ENCODE data around the gene OR10A3.

The OR10A3 gene

DNA sequence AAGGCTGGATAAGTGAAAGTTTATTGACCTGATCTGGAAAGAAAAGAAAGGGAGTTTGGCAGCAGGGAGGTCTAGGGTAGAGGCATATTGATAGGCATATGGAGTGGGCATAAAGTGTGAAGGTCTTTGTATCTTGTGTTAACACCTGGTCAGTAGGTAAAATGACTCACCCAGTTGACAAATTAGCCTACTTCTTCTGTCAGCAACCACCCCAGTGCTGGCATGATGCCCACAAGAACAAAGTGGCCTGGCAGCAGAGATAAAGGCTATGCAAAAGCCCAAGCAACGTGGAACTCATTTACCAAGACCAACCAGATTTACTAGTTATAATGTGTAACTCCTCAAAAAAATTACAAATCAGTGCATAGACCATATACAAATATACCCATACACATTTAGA lies 4.9 kb downstream of the OR10A3 start:
- DNase-seq, result no peak

DNA sequence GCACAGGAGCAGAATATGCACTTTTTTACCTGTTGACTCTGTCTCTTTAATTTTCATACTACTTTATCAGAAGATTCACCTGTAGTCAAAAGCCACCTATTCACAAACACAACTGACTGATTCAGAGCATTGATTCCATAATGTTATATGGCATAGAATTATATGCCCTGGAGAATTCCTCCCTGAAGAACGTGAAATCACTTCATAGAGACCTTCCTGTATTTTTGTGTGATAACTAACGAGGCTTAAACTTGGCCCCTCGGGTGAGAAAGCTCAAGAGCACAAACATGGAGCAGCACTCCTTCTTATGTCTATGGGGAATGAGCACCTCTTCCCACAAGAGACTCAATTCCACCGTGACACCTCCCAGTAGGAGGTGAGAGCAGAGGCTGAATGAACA lies 10.3 kb downstream of the OR10A3 start, which contains the start of gene OR10A6:
TSS of gene OR10A6 (minus strand) at position 101 of the 400 bp plus-strand sequence. CDS start 2,606 bp downstream, outside the sequence.
- no peak for DNase-seq

DNA sequence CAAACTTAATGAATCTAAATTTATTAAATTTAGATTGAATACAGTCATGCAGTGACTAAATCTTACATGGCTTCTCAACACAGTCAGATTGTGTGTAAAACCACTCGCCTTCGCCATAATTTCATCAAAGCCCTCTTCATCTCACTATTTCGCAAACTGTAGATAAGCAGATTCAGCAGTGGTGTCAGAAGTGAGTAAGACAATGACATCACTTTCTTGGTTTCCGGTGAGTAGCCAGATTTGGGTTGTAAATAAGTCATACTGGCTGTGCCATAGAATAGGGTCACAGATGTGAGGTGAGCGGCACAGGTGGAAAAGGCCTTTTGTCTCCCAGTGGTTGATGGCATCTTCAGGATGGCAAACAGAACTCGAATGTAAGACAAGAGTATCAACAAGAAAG lies 13.9 kb downstream of the OR10A3 start:
- no peak for DNase-seq

DNA sequence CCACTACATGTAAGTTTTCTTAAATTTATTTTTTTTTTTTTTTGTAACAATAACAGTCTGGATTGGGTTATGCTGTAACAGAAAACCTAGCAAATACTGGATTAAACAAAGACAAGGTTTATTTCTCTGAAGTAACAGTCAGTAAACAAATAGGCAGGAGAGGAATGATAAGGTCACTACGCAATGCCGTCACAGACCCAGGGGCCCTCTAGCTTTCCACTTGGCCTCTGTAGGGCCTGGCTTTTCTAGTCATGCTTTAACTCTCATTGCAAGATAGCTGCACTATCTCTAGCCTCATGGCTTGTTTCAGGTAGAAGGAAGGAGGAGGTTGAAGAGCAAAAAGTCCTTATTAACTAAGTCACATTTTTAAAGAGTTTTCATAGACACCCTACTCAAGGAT lies 17.0 kb downstream of the OR10A3 start:
- no peak for DNase-seq

DNA sequence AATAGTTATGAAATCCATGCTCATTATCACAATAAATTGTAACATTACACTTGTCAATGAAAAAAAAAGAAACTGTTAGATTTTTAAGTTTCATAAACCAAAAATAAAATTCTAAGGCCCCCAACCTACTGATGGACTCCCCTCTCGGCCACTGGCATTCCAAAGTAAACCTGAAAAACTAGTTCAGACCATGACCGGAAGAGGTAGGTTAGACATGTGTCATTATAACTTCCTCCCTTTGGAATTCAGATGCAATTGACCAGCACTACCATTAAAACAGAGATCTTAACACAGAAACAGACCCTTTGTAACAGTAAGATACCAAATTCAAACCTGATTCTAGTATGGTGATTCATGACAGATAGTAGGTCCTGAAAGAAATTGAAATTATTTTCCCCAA lies 23.4 kb downstream of the OR10A3 start:
- no peak for DNase-seq

DNA sequence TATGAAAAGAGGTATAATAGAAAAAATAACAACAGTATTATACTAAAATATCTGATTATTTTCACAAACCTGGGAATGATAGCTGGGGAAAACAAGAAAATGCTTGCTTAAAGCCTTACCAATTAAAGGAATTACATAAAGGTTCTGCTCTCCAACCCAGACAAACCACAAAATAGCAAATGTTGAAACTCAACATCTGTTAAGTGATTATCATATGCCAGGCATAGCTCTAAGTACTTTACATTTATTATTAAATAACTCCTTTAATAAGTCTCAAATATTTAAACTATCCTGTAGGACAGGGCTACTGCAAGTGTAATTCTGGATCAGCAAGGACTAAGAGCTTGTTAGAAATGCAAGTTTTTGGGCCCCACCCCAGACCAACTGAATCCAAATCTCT lies 30.5 kb downstream of the OR10A3 start:
- no peak for DNase-seq

DNA sequence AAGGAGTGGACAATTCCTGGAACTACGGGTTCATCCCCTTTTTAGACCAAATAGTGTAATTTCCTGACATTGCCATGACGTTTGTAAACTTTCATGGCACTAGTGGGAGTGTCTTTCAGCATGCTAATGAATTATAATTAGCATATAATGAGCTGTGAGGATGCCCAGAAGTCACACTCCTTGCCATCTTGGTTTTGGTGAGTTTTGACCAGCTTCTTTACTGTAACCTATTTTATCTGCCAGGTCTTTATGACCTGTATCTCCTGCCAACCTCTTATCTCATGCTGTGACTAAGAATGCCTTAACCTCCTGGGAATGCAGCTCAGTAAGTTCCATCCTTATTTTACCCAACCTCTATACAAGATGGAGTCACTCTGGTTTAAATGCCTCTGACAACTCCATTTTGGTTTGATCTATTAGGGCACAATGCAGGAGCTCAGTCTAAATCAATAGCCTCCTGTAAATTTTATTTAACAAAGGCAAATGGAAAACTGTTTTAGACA lies 31.2 kb downstream of the OR10A3 start:
- DNase-seq, result no peak

DNA sequence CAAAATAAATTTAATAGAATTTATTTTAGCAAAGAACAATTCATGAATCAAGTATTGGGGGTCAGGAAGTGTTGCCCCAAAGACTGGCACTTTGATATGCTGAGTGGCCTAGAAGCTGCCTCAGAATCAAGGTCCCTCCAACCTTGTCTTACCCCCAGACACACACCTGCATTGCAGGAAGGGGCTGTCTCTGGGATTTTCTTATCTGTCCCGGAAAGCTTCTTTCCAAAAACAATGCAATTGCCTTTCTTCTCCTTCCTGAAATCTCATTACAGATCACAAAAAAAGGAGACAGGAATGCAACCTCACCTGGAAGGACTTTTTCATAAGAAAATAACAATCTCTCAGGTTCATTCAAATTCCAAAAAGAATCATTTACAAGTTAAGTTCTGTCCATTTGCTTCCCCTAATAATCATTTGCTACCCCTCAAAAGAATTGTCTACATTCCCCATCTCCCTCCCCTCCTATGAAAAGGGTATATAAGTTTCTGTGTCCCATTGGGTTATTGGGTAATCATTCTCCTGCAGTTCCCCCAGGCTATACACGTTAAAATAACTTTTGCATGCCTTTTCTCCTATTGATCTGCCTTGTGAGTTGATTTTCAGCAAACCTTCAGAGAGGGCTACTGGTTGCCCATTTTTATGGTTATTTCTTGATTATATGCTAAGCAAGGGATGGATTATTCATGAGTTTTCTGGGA lies 31.8 kb downstream of the OR10A3 start:
- DNase-seq, result no peak

DNA sequence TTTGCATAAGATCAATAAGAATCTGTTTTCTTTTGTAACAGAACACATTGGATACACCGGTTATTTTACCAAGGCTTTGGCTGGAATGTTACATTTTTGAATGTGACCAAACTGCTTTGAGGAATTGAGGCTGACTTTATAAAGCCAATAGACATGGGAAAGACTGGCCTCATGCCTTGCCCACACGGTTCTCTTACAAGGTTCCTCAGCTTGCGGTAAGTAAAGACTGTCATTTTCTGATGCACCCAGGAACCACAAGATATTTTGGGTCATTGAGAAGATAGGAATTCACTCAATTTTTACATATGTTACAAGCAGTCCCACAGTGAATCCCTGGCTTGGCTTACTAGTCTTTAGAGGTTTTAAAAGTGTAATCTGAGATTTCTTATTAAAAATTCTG lies 34.4 kb downstream of the OR10A3 start:
- DNase-seq, result no peak

DNA sequence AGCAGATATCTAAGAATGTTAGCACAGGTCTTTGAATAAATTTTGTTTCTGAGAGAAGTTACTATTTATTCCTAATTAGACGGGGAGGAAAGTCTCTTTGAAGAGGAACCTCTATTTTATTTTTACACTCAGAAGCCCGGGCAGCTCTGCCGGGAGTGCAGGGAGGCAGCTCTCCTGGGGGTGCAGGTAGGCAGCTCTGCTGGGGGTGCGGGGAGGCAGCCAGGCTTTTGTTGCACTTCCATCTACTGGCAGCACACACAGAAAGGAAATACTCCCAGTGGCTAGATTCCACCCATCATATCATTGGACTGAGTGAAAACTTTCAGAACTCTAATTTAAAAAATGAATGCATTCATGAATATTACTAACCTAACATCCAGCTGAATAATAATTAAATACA lies 35.0 kb downstream of the OR10A3 start:
- DNase-seq, result no peak

DNA sequence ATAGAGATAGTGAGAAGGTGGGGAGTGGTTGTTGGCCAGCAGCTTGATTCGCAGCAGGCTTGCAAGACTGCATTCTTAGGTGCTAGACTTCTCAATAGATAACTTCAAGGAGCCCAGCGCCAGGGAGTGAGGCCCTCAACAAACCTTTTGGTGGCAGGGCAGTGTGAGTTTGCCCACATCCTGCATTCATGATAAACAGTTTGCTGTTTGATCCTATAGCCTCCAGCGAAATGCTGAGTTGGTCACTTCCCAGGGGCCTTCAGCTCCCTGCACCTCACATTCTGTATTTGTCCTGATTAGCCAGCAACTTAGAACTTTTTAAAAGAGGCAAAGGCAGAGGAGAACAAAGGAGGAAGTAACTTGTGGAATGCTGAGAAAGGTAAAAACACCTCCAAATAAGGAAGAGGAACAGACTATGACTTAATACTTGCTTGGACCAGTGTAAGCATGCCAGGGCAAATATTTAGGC lies 35.5 kb downstream of the OR10A3 start:
- DNase-seq, result no peak

DNA sequence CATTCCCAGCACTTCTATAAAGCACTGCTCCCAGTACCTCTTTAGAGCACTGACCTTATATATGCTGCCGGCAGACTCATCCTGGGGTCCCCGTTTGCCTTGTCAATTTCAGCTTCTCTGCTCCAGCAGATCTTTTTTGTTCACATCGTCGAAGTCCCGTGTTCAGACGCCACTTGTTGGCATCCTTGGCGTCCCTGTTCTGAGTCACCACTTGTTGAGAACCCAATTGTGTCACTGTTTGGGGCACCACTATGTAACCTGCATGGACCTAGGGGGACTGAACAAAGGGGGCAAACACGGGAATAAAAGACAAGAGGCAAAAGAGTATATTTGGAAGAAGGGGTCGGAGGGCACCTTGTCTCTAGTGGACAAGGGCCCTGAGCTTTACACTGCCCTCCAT lies 36.0 kb downstream of the OR10A3 start:
- no peak for DNase-seq

DNA sequence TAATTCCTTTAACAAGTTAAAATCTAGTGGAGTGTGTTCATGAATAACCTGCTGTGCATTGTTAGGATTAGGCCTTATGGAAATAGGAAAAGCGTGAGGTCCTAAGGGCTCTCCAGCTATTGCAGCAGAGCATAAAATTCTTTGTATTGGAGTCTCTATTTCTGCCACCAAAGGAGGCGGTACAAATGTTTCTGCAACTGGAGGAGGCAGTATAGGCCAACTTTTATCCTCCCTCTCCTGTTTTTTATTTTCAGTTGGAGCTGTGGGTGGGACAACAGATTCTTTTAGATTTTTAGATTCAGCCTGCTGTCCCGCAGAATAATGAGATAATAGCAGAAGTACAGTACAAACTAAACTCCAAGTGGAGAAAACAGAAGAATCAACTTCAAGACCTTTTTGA lies 36.6 kb downstream of the OR10A3 start:
- DNase-seq, result no peak

DNA sequence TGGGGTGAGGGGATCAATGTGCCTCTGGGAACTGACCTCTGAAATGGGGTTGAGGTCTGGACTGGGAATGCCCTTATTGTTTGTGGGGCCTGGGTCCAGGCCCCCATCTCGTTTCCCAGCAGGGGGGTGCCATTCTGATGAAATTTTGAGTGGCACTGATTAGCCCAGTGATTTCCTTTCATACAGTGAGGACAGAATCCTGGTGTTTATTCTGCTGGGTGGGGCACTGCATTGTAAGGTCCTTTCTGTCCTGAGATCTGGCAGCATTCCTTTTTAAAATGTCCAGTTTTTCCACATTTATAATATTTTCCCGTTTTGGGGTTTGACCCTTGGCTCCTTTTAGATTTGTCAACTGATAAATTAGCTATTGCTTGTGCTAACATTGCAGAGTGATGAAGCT lies 37.6 kb downstream of the OR10A3 start:
- DNase-seq, result no peak

DNA sequence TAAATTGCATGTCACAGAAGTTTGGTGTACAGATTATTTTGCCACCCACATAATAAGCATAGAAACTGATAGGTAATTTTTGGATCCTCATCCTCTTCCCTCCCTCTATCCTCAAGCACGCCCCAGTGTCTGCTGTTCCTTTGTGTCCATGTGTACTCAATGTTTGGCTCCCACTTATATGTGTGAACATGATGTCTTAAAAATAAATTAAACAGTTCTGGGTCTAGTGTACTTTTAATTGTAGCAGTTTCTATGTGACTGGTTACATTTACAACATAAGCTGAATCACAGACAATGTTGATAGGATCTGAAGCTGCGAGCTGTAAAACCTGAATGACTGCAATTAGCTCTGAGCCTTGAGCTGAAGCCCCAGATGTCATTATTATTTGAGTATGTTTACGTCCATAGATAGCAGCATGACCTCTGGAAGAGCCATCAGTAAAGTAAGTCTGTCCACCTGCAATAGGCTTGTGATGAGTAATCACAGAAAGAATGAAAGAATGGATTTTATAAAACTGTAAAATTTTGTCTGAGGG lies 40.1 kb downstream of the OR10A3 start:
- no peak for DNase-seq

DNA sequence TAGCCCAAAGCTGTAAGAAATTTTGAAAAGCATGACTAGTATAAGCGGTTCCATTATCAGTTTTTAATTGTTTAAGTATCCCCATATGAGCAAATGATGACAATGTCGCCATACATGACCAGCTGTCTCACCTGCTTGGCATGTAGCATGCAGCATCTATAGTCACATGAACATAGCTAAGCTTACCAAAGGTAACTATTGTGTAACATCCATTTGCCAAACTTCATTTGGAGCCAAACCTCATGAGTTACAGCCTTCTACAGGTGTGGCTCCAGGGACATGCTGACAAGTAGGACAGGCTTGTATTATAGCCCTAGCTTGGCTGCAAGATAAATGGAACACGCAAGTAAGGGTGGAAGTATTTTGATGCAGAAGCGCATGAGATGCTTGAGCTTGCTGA lies 40.8 kb downstream of the OR10A3 start:
- DNase-seq, result no peak

DNA sequence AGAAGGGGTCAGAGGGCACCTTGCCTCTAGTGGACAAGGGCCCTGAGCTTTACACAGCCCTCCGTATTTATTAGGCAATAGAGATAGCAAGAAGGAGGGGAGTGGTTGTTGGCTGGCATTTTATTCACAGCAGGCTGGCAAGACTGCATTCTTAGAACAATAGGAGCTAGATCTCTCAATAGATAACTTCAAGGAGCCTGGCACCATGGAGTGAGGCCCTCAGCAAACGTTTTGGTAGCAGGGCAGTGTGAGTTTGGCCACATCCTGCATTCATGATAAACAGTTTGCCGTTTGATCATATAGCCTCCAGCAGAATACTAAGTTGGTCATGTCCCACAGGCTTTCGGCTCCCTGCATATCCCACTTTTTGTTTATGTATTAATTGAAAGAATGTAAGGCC lies 42.1 kb downstream of the OR10A3 start:
- DNase-seq, result no peak

DNA sequence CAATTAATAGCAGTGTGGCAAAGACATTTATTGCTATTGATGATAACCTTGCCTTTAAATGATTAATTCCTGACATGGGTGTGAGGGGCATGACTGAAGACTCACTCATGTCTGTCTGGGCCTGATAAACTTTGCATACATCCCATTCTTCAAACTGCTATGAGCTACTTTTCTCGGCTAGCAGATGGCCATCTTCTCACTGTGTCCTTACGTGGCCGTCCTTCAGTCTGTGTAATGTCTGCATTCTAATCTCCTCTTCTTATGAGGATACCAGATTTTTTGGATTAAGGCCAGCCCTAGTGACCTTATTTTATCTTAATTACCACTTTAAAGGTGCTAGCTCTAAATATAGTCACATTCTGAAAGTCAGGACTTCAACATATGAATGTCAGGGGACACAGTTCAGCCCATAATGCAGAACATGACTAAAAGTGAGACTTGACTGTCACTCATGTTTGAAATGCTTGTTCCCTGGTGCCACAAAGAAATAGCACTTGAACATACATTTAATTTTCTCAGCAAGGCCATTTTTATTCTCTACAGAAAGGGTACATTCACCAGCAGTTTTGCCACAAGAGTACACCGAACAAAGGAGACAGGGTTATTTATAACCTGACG lies 42.7 kb downstream of the OR10A3 start:
- DNase-seq, result no peak

DNA sequence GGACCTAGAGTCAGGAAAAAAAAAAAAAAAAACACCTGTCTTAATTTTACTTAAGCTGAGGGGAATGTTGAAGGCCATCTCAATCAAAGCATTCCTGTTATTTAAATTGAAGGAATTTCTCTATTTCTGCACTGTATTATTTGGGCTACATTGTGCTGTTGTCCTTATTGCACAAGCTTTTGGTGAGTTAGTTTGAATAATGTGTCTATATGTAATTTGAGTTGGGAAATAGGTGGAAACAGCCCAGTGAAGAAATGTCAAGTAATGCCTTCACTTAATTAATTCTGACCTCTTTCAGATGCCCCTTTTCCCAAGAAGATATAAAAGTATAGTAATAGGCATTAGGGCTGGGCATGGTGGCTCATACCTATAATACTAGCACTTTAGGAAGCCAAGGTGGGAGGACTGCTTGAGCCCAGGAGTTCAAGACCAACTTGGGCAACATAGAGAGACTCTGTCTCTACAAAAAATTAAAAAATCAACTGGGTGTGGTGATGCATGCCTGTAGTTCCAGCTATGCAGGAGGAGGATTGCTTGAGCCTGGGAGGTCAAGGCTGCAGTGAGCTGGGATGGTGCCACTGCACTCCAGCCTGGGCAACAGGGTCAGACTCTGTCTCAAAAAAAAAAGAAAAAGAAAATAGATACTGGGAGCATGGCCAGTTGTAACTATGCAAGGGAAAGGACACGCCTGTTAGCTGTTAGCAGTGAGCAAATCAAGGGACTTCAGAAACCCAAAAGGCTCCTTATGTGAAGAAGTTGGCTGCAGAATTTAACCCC lies 45.3 kb downstream of the OR10A3 start:
- no peak for DNase-seq

DNA sequence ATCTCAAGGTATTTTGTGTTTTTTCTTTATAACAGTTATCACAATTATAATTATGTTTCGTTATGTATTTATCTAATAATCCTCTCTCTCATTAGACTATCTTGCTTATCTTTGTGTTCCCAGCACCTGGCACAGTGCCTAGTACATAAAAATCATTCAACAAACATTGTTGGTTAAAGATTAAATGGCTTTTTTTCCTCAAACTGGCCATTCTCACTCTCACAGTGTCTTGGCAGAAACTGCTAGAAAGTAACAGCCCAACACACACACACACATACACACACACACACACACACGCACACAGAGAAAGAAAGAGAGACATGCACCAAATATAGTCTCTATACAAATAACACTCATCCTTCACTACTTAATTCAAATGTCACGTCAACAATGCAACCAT lies 47.3 kb downstream of the OR10A3 start:
- no peak for DNase-seq

DNA sequence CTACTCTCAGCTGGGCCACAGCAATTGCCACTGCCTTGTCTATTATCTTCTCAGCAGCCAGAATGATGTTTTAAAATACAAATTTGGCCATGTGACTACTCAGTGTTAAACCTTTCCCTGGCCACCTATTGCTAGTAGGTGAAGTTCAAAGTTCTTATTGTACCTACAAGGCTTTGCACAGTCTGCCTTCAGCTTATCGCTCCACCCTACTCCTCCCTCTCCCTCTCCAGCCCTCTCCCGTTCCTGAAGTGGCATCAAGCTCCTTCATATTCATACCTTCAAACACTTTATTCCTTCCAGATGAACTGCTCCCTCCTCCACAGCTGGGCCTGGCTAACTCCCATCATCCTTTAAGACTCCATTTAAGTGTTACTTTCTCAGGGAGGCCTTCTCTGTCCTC lies 47.7 kb downstream of the OR10A3 start:
- DNase-seq, result no peak

DNA sequence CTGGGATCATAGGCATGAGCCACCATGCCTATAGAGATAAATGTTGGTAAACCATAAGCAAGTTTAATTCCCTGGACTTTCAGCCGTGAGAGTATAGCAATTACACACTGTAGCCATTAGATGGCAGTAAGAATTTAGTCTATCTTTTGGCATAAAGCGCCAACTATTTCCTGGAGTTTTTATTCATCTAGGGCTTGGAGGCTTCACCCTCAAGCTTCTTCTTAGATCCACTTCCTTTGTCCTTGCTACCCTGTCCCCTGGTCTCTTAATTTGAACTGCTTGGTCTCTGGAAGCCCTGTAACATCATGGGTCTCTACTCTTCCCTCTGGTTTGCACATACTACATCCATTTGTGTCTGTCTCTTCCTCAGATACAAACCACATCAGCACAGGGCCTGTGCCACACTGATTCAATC lies 48.7 kb downstream of the OR10A3 start:
- peak; percentile 53 for DNase-seq

DNA sequence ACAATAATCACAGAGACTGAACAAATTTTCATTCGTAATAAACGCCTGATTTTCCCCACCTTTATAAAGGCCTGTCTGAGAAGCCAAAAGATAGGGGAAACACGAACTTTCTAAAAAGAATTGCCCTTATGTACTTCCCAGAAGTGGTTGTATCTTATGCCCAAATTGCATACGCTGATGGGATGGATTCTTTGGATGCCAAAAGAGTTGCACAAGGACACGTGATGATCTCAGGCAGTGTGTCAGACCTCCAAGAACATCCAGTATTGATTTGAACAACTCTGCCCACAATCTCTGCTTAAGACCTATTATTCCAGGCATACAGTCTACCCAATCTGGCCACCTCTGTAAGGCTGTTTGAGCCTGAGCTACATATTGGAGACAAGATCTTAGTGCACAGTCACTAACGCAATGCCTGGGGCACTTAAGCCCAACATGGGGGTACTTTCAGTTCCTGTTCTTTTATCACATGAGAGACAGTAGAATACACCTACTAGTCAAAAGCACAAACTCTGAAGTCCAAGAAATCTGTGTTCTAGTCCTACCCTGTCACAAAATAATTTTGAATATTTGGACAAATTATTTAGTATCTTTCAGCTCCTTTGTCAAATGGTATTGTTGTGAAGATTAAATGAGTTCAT lies 49.3 kb downstream of the OR10A3 start:
- DNase-seq, result no peak

Data from CD4-positive, alpha-beta T cell treated with Interleukin-21 for 1 hour (primary cell).